ENCODE results near the gene KCNG4. TPM values are rescaled to one million over a fixed set of nuclear protein-coding genes. Genes with fewer than 3 reads are reported as not detected.

KCNG4 gene
- total RNA-seq, 1 experiment from 2014 or later, result not detected

GRCh38 chr16:84283314-84284153 lies 43.7 kb upstream of the KCNG4 start:
- ChIA-PET RAD21 (ENCODE audit: low non-redundant PET in 1 of 2, low total read pairs in 2 of 2, uncharacterized antibody in 2 of 2, unreplicated experiment in 2 of 2) (no interaction called here), CTCF (no interaction called here), POLR2A (no interaction called here)
- no peak overlapping the region for H3K27ac ChIP-seq (ENCODE audit: low read depth, low read length)
- H3K79me2 ChIP-seq (ENCODE audit: insufficient read depth, low read length), result no peaks in the 10 kb centered on the region
- intact Hi-C loops (cut with micrococcal nuclease), result no loop called here
- TF ChIP-seq YY1 (IDR thresholded peaks at IDR 0.05; ENCODE audit: extremely low read depth, insufficient replicate concordance, low read depth, low read length), result no peak
- no peak for TF ChIP-seq ZFX (IDR thresholded peaks at IDR 0.05)
- no peaks in the 10 kb centered on the region for H3K27me3 ChIP-seq (ENCODE audit: insufficient read depth, low read length)
- H3K9me3 ChIP-seq (ENCODE audit: control insufficient read depth in 1 of 2, insufficient read depth in 1 of 2, low read depth in 1 of 2, low read length in 2 of 2), result no peaks in the 10 kb centered on the region
- no peak overlapping the region for H3K4me3 ChIP-seq (replicated peaks in 1 of 2; ENCODE audit: low read depth in 1 of 2, low read length in 2 of 2)
- peaks cover 0 to 4% of the 10 kb centered on the region in 2 experiments; a peak in 1 of 4 replicates for H3K4me1 ChIP-seq (ENCODE audit: control insufficient read depth in 1 of 2, insufficient read depth in 2 of 2, low read length in 2 of 2)
- H4K20me1 ChIP-seq (ENCODE audit: insufficient read depth), result no peaks in the 10 kb centered on the region
- DNase-seq (ENCODE audit: low read depth, low spot score) (no peak), ATAC-seq (no peak)
- BruUV-seq (replicated peaks), result no TSS peak
- no peaks in the 10 kb centered on the region for H3K36me3 ChIP-seq (ENCODE audit: control insufficient read depth in 1 of 2, insufficient read depth in 2 of 2, low read length in 2 of 2)
- no peaks in the 10 kb centered on the region for H3K9me2 ChIP-seq (ENCODE audit: insufficient read depth)
- no peak overlapping the region for H3K4me2 ChIP-seq (ENCODE audit: low read length)
- H3K9ac ChIP-seq (ENCODE audit: low read length), result no peak overlapping the region
- no peak overlapping the region for H2AFZ ChIP-seq (ENCODE audit: low read depth, low read length, poor library complexity, severe bottlenecking)

DNA sequence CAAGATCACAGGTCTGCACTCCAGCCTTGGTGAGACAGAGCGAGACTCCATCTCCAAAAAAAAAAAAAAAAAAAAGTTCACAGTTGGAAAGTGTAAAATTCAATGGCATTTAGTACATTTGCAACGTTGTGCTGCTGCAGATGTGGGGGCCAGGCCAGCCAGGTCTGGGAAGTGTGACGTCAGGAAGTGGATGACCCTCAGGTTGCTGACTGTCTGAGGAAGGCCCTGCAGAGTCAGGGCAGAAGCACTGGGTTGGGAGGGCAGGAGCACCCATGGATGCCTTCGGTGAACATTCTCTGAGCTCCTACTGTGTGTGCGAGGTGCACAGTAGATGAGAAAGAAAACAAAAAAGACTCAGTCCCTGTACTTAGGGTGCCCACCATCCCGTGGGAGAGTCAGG lies 42.7 kb upstream of the KCNG4 start:
- intact Hi-C loops (cut with micrococcal nuclease), result no loop called here
- Histone ChIP-seq H3K9me2 (ENCODE audit: insufficient read depth) (no peaks in the 10 kb centered on the region), H3K9me3 (ENCODE audit: control insufficient read depth in 1 of 2, insufficient read depth in 1 of 2, low read depth in 1 of 2, low read length in 2 of 2) (no peaks in the 10 kb centered on the region), H2AFZ (ENCODE audit: low read depth, low read length, poor library complexity, severe bottlenecking) (no peak overlapping the region), H3K4me3 (replicated peaks in 1 of 2; ENCODE audit: low read depth in 1 of 2, low read length in 2 of 2) (no peak overlapping the region), H3K27me3 (ENCODE audit: insufficient read depth, low read length) (no peaks in the 10 kb centered on the region), H3K27ac (ENCODE audit: low read depth, low read length) (no peak overlapping the region), H3K4me1 (ENCODE audit: control insufficient read depth in 1 of 2, insufficient read depth in 2 of 2, low read length in 2 of 2) (peaks cover 0 to 4% of the 10 kb centered on the region in 2 experiments; a peak in 1 of 4 replicates), H3K36me3 (ENCODE audit: control insufficient read depth in 1 of 2, insufficient read depth in 2 of 2, low read length in 2 of 2) (no peaks in the 10 kb centered on the region), H4K20me1 (ENCODE audit: insufficient read depth) (no peaks in the 10 kb centered on the region), H3K4me2 (ENCODE audit: low read length) (no peak overlapping the region), H3K9ac (ENCODE audit: low read length) (no peak overlapping the region), H3K79me2 (ENCODE audit: insufficient read depth, low read length) (no peaks in the 10 kb centered on the region)
- BruUV-seq (replicated peaks), result no TSS peak
- ChIA-PET POLR2A (no interaction called here), CTCF (no interaction called here), RAD21 (ENCODE audit: low non-redundant PET in 1 of 2, low total read pairs in 2 of 2, uncharacterized antibody in 2 of 2, unreplicated experiment in 2 of 2) (no interaction called here)
- no peak for TF ChIP-seq JUND (IDR thresholded peaks at IDR 0.05)
- TF ChIP-seq POLR2A (IDR thresholded peaks at IDR 0.05; ENCODE audit: borderline replicate concordance, extremely low read depth, insufficient read depth, insufficient read length), result no peak
- no peak for TF ChIP-seq POLR2AphosphoS5 (IDR thresholded peaks at IDR 0.05; ENCODE audit: low read depth, low read length)
- no peak for TF ChIP-seq SIN3A (IDR thresholded peaks at IDR 0.05; ENCODE audit: low read depth)
- TF ChIP-seq CEBPB (IDR thresholded peaks at IDR 0.05; ENCODE audit: low read depth), result no peak
- TF ChIP-seq, protein P1, sequence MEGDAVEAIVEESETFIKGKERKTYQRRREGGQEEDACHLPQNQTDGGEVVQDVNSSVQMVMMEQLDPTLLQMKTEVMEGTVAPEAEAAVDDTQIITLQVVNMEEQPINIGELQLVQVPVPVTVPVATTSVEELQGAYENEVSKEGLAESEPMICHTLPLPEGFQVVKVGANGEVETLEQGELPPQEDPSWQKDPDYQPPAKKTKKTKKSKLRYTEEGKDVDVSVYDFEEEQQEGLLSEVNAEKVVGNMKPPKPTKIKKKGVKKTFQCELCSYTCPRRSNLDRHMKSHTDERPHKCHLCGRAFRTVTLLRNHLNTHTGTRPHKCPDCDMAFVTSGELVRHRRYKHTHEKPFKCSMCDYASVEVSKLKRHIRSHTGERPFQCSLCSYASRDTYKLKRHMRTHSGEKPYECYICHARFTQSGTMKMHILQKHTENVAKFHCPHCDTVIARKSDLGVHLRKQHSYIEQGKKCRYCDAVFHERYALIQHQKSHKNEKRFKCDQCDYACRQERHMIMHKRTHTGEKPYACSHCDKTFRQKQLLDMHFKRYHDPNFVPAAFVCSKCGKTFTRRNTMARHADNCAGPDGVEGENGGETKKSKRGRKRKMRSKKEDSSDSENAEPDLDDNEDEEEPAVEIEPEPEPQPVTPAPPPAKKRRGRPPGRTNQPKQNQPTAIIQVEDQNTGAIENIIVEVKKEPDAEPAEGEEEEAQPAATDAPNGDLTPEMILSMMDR (IDR thresholded peaks at IDR 0.05 in 2 of 3, conservative IDR thresholded peaks at IDR 0.05 in 1 of 3; ENCODE audit: borderline replicate concordance in 1 of 3, insufficient read depth in 1 of 3, low read depth in 2 of 3, low read length in 2 of 3), result no peak
- TF ChIP-seq ZFX (IDR thresholded peaks at IDR 0.05), result no peak
- no peak for TF ChIP-seq ATF3 (IDR thresholded peaks at IDR 0.05)
- TF ChIP-seq, protein P2, sequence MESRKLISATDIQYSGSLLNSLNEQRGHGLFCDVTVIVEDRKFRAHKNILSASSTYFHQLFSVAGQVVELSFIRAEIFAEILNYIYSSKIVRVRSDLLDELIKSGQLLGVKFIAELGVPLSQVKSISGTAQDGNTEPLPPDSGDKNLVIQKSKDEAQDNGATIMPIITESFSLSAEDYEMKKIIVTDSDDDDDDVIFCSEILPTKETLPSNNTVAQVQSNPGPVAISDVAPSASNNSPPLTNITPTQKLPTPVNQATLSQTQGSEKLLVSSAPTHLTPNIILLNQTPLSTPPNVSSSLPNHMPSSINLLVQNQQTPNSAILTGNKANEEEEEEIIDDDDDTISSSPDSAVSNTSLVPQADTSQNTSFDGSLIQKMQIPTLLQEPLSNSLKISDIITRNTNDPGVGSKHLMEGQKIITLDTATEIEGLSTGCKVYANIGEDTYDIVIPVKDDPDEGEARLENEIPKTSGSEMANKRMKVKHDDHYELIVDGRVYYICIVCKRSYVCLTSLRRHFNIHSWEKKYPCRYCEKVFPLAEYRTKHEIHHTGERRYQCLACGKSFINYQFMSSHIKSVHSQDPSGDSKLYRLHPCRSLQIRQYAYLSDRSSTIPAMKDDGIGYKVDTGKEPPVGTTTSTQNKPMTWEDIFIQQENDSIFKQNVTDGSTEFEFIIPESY (IDR thresholded peaks at IDR 0.05; ENCODE audit: extremely low read depth, insufficient replicate concordance, low read length), result no peak
- no peak for TF ChIP-seq EZH2 (IDR thresholded peaks at IDR 0.05)
- no peak for TF ChIP-seq EZH2phosphoT487 (IDR thresholded peaks at IDR 0.05; ENCODE audit: borderline replicate concordance)
- no peak for TF ChIP-seq TCF7L2 (IDR thresholded peaks at IDR 0.05; ENCODE audit: borderline replicate concordance, extremely low read depth, insufficient read depth, insufficient read length)
- TF ChIP-seq RAD21 (IDR thresholded peaks at IDR 0.05; ENCODE audit: low read depth), result no peak
- DNase-seq (ENCODE audit: low read depth, low spot score) (no peak), ATAC-seq (no peak)

Data from HCT116 (cell line).